Stimulated activated CD4-positive, alpha-beta T cell treated with anti-CD3 and anti-CD28 coated beads, Interleukin-1b, Interleukin-23, amount 100 ng/mL, for 24 hours (primary cell): ENCODE data around the gene GRB10.

Experiments
- DNase-seq, 4 experiments: peaks; one replicate each; pipeline ENCODE4 v3.0.0-alpha.2; 2020; ENCODE audit warnings: low read depth in 4 of 4, low spot score in 1 of 4

Gene GRB10

GRCh38 chr7:50803359-50804337, 21.0 kb upstream of the GRB10 start:
- DNase-seq, result no peak

GRCh38 chr7:50801907-50802306, 19.2 kb upstream of the GRB10 start:
- DNase-seq, result no peak

DNA sequence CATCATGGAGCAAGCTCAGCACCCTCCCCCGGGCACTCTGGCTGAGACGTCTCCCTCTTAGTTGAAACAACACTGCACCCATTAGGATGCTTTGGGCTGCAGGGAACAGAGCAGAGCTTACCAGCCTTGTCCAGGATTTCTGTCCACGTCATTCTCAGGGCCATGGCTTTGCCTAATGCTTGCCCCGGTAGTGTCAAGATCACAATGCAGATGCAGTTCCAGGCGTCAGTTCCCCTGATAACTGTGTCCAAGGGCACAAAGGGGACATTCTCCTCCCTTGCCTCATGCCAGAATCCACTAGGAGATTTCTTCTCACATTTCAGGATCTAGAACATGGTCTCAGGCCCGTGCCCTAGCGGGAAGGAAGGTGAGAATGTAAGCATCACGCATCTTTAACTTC, 17.2 kb upstream of the GRB10 start:
- DNase-seq, result no peak

GRCh38 chr7:50798126-50798525, 15.4 kb upstream of the GRB10 start:
- no peak for DNase-seq

GRCh38 chr7:50795831-50796230, 13.1 kb upstream of the GRB10 start:
- DNase-seq, result no peak

DNA sequence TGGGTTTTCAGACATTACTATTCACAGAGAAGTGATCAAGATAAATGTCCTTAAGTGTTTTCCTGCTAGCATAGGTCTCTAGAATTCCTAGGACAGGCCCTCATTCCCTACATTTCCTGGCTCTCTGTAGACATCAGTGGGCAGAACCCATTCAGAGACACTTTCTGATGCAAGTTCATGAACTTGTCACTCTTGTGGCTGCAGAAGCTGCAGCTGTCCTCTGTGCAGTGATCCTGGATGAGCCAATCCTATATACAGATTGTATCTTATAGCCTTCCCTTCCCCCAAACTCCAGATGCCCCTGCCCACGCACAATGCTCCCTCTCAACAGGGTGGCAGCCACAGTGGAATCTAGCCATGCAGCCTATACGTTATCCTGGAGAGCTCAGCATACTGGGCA, 12.6 kb upstream of the GRB10 start:
- no peak for DNase-seq

- no peak for DNase-seq
These were observed 11.4 kb upstream of the GRB10 start for GRCh38 chr7:50793947-50794570.

DNA sequence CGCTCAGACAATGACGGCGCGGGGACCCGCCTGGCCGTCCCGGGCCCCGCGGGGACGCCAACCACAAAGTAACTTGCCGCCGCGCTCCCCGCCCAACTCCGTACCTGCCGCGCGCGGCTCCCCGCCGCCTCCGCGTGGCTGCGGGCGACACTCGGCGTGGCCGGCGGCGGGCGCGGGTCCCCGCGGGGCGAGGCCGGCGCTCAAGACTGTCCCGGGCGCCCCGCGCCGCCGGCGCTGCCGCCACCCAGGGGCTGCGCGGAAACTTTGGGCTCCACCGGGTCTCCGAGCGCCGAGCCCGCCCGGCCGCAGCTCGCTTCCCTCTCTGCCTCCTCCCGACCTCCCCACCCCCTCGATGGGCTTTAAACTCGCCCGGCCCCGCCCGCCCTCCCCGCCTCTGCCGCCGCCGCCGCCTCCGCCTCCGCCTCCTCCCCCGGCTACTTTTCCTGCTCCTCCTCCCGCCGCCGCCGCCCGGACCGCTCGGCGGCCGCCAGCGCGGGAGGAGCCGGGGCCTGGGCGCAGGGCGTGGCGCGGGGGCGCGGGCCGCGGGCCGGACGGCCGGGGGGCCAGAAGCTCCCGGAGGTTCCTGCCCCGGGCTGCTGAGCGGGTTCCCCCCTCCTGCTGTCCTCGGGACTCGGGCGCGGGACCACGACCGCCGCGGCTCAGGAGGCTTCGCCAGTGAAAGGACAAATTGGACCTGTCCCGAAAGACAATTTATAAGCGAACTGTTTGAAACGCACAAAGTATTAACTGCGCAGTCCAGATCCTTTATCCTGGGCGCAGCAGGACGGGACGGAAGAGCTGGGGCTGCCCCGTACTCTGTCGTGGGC, 10.6 kb upstream of the GRB10 start:
- DNase-seq, result no peak

GRCh38 chr7:50792342-50793119, 9.8 kb upstream of the GRB10 start:
- no peak for DNase-seq

DNA sequence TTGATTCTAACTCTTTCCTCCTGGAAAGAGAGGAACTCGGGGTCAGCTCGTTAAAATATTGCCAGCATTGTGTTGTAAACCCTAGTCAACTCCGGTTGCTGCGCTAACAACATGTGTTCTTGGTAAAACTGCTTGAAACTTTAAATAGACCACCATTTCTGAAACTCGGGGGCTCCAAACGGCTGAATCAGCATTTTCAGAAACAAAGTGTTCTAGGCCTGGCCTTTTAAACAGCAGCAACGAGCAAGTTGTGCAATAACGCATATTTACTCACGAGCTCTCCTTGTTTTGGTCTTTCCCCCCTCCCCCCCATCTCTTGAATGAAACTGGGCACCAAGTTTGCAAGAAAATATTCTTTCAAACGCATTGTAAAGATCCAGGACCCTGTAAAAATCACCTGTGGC, 9.2 kb upstream of the GRB10 start:
- no peak for DNase-seq

DNA sequence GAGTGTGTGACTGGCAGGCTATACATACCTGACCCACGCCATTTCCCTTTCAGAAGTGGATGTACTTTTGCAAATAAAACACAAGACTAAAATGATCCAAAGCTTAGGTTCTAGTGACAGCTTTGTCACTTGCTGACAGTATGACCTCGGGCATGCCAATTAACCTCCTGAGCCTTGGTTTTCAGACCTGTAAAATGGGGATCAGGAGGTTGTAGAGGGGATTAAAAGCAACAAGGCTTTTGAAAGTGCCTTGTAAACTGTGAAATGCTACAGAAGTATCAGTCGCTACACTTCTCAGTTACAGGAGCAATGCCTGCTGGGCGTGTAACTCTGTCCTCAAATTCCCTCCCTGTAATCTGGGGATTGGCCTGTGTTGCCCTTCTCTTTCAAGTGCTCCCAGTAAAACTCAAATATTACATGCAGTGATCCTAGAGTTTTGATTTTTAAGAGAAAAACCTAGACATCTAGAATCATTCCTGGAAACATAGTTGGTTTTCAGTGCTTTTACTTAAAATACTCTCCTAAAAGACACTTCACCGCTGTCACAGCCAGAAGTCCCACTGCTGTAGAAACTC, 8.8 kb upstream of the GRB10 start:
- DNase-seq, result no peak

DNA sequence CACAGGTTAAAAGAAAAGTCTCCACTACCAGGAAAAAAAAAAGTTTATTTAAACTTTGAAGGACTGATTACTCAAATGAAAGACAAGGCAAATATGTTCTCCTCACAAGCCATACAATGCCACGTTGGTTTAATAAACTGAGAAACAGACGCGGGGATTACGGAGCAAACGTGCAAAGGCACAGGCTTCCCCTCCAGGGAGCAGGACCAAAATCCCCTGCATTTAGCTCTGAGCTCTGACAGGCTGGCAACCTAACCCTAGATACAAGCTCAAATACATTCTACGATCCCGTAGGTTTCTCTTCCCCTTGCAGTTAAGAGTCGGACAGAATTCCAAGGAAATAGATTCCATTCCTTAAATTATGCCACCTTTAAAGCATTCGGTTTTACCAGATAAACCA, 7.7 kb upstream of the GRB10 start:
- DNase-seq, result no peak

DNA sequence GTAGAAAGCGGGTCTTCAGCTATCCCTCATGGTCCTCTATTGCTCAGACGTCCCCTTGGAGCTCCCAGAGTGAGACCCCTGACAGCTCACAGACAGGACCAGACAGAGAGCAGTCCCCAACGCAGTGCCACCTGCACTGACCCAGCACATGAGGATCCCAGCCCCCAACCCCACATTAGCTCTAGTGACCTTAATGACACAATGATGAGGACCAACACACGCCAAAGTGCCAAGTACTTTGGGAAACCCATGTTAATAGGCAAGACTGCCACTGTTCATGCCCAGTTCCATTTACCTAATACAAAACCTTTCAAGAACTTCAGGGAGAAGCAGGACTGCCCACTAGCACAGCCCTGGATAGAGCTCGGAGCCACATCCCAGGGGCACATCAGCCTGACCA, 5.7 kb upstream of the GRB10 start:
- DNase-seq, result no peak

GRCh38 chr7:50787825-50788224, 5.1 kb upstream of the GRB10 start:
- DNase-seq, result no peak

GRCh38 chr7:50785346-50785745, 2.6 kb upstream of the GRB10 start:
- DNase-seq, result no peak

GRCh38 chr7:50783801-50784507, 1.3 kb upstream of the GRB10 start:
- DNase-seq, result no peak

DNA sequence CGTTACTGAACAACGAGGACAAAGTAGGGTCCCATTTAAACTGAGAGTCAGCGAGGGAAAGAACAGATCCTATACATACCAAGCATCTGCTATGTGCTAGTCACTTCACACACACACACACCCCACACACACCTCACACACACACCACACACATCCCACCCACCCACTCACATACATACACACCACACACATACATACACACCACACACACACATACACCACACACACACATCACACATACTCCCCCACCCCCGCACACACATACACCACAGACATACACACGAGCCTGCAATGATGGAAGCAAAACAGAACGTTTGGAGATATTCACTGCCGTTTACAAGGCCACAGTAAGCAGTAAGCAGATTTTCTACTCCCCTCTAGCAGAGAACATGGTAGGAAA, 607 bp upstream of the GRB10 start:
- no peak for DNase-seq

DNA sequence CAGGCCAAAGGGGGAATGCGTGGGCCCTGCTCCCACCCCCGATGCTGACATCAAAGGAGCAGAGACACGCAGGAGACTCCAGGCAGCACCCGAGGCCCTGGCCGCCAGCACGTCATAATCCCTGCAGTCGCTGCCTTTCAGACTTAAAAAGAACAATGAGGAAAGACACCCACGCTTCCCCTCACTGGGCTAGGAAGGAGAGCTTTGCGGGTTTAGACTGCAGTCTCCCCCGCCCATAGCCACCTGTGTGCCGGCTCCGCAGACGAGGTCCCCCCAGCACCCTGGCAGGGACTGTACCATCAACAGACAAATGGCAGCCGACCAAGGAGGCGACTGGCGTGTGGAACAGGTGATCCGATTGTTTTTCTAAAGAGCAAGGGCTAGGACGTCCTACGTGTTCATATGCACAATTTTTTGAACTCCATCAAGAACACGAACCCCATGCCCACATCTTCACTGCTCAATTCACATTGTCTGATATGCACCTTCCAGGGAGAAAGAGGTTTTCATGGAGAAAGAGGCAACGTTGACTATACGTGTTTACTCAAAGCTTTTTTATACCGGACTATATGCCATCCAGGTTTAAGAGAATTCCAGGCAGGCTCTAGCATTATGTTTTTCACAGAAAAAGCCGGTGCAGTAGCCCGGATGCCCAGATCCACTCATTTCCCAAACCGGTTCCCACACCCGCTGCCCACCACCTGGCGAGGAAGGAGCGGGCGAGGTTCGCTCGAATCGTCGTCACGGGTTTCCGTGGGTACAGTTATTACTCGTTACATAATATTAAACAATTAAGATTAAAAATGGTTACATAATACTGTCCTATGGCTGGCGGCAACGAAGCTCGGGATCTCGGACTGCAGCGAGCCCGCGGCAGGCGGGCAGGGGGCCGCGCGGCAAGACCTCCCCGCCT, 1.1 kb downstream of the GRB10 start:
- no peak for DNase-seq

- no peak for DNase-seq
These were observed 2.3 kb downstream of the GRB10 start for GRCh38 chr7:50780436-50780835.
